ENCODE results near the gene USP32. TPM values are rescaled to one million over a fixed set of nuclear protein-coding genes. Genes with fewer than 3 reads are reported as not detected.
"Not testable (repeated sequence)": the region's sequence is repeated elsewhere in the genome, so short reads cannot be mapped to it uniquely, and the experiment has no call there.

The USP32 gene
- total RNA-seq, 1 donor from 2014 or later = 91.7 TPM

DNA sequence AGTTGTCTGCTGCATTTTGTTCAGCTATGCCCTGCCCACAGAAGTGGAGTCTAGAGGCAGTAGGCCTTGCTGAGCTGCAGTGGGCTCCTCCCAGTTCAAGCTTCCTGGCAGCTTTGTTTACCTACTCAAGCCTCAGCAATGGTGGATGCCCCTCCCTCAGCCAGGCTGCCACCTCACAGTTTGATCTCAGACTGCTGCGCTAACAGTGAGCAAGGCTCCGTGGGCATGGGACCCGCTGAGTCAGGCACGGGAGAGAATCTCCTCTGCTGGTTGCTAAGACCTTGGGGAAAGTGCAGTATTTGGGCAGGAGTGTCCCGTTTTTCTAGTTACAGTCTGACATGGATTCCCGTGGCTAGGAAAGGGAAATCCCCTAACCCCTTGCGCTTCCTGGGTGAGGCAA lies 49.4 kb downstream of the USP32 start:
- not testable (repeated sequence) for FAIRE-seq; DNase-seq (ENCODE audit: low spot score in 2 of 2)

DNA sequence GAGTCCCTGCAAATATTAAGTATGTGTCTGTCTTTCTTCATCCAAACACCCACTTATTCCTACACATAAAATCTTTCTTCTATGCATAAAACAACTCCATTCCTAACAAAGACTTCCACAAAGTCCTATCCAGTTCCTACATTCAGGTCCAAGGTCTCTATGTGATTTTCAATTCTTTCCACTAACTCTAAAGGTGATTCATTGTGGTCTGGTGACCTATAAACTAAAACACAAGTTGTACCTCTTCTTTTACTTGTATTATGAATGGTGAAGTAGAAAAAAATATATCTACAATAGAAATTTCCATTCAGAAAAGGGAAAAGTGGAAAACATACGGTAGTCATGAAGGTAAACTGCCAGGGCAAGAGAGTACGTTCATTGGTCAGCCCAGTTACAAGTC lies 56.6 kb downstream of the USP32 start:
- no peak for DNase-seq (ENCODE audit: low spot score in 2 of 2)
- FAIRE-seq = no peak

DNA sequence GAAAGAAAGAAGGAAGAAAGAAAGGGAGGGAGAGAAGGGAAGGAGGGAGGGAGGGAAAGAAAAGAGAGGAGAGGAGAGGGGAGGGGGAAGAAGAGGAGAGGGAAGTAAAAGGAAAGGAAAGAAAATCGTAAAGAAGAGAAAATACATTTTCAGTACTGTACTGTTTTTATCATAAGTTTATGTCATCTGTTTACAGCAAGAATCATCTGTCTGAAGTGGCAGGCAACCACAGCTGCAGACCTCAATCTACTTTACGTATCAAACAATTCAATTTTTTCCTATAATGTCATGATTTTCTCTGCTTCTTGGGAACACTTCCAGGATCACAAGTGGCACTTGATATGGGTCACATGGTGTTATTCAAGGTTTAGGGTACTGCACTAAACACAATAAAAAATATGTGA lies 58.3 kb downstream of the USP32 start:
- no peak for DNase-seq (ENCODE audit: low spot score in 2 of 2)
- no peak for FAIRE-seq

DNA sequence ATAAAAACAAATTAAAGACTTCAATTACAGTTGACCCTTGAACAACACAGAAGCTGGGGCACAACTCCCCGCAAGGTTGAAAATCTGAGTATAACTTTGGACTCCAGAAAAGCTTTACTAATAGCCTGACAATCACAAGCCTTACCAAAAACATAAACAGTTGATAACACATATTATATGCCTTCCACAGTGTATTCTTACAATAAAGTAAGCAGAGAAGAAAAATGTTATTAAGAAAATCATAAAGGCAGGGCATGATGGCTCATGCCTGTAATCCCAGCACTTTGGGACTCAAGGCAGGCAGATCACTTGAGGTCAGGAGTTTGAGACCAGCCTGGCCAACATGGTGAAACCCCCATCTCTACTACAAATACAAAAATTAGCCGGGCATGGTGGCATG lies 58.9 kb downstream of the USP32 start:
- not testable (repeated sequence) for DNase-seq (ENCODE audit: low spot score in 2 of 2); FAIRE-seq

DNA sequence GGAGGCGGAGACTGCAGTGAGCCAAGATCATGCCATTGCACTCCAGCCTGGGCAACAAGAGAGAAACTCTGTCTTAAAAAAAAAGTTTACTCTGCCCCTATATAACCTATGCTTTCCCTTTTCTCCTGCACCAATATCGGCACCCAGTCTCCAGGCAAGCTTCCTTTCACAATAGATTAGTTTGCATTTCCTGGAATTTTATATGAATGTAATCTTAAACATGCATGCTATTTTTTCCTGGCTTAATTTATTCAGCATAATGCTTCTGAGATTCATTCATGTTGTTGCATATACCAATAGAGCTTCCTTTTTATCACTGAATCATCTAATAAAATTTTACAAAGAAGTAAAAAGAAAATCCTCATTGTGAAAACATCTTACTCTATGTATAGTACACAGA lies 59.4 kb downstream of the USP32 start:
- no peak for FAIRE-seq

DNA sequence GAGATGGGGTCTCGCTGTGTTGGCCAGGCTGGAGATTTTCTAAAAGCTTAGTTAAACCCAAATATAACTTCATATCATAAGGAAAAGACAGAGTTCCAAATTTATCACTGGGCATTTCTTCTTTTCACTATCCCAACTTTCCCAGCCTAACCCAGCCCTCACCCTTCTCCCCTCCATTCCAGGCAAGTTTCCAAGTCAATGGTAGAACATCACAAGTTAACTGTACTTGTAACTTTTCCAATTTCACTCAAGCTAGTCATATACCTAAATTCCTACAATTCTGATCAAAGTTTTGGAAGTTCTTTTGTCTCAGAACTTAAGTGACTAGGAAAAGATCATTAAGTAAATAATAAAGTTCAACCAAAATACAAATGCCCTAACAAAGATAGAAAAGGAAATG lies 61.2 kb downstream of the USP32 start:
- FAIRE-seq = no peak
- no peak for DNase-seq (ENCODE audit: low spot score in 2 of 2)

More for the DNA sequence above, 59.4 kb downstream of the USP32 start:
- no peak for DNase-seq (ENCODE audit: low spot score in 2 of 2)

DNA sequence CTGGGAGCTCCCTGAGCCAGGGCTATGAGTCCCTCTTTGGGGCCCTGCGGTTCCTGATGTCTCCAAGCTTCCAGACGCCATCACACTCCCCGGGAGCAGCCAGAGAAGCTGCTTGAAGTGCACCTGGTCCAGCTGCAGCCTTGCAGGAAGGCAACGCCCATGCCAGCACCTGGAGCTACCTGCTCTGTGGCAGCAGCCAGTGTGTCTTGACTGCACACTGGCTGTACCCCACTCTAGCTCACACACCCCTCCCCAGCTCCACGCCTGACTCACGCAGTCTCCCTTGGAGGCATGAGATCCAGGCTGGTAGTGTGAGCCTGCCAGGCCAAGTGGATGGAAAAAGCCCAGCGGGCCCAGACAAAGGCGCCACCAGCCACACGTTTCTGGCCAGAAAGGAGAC lies 63.3 kb downstream of the USP32 start:
- no peak for FAIRE-seq

DNA sequence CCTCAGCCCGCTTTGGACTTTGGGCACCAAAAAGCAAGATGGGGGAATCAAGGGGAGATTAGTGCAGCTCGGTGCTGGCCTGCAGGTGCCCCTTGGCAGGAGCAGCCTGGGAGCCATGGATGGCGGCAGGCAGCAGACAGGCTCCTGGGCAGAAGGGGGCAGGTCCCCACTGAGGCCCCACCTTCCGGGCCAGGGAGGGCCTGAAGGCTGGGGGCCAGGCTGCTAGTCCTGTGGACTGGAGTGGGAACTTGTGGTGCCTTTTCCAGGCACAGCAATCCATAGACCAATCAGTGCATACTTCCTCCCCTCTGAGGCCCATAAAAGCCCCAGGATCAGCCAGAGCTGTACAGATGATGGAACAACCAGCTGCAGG lies 64.0 kb downstream of the USP32 start:
- no peak for FAIRE-seq
- no peak for DNase-seq (ENCODE audit: low spot score in 2 of 2)

More for the DNA sequence above, 63.3 kb downstream of the USP32 start:
- DNase-seq (ENCODE audit: low spot score in 2 of 2) = no peak

DNA sequence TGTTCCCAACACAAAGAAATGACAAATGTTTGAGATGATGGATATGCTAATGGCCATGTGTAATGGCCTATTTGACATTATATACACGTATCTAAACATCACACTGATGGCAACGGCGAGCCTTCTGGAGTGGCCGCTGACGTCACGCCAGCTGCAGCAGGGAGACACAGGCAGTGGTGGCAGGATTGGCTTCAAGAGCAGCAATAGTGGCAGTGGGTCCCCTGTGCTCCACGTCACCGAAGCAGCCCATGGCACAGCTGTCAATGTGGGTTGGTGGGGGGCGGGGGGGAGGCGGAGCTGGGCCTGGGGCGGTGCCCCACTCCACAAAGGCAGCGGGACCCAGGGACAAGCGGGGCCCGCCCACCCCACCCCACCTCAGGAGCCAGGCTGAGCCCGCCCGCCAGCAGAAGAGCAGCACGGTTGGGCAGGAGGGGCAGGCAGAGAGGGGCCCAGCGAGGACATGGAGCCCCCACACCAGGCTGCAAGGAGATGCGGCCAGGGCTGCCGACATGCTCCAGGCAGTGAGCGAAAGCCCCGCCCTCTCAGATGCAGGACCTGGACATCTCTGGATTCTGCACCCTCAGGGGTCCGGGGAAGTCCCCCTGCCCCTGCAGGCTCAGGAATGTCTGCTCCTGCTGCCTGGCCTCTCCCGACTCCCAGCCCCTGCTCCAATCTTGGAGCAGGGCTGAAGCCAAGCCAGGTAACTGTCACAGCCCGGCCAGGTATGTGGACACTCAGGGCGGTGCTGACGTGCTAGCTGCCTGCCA lies 64.6 kb downstream of the USP32 start:
- peak; percentile 16 to 30 for DNase-seq (ENCODE audit: low spot score in 2 of 2)
- no peak for FAIRE-seq

DNA sequence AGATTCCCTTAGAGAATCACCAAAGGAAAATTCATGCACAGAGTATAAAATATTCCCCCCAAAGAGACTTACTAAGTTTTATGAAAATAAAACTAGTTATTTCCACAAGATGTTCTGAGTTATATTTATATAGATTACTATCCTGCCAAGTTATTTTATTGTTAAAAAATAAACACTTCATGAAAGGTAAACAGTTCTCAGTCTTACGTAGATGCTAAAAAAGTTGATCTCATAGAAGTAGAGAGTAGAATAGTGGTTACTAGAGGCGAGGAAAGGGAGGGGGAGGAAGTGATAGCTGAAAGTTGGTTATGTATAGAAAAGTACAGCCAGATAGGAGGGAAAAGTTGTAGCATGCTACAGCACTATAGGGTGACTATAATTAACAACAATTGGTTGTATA lies 65.2 kb downstream of the USP32 start:
- FAIRE-seq = no peak
- DNase-seq (ENCODE audit: low spot score in 2 of 2) = no peak

DNA sequence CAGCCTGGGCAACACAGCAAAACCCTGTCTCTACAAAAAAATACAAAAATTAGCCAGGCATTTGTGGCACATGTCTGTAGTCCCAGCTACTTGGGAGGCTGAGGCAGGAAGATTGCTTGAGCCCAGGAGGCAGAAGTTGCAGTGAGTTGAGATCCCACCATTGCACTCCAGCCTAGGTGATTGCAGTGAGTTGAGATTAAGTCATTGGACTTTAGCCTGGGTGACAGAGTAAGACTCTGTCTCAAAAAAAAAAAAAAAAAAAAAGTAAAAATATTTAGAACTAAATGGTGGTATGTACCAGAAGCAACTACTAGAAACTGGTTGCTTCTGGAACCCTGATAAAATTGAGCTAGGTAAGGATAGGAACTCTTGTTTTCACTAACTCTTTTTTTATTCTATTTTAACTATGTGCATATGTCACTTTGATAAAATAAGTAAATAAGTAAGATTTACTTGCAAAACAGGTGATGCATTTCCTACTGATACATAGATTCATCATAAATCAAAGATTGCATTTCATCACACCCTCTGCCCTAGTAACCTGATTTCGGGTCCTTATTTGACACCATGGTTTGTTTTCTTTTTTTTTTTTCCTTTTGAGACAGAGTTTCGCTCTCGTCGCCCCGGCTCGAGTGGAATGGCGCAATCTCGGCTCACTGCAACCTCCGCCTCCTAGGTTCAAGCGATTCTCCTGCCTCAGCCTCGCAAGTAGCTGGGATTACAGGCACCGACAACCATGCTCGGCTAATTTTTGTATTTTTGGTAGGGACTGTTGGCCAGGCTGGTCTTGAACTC lies 66.0 kb downstream of the USP32 start:
- DNase-seq (ENCODE audit: low spot score in 2 of 2) = no peak
- FAIRE-seq = no peak

DNA sequence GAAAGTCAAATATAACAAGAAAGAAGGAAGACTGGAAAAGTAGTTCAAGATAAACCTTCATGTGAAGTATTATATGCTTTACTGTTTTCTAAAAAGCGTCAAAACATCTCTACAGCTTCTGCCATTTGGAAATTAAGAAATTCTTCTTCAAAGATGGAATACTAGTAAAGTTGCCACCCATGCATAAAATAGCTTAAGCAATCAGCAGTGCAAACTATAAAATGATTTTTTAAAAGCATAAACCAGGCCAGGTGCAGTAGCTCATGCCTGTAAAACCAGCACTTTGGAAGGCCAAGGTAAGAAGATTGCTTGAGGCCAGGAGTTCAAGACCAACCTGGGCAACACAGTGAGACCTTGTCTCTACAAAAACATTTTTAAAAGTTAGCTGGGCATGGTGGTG lies 68.2 kb downstream of the USP32 start:
- DNase-seq (ENCODE audit: low spot score in 2 of 2) (no peak), FAIRE-seq (no peak)

DNA sequence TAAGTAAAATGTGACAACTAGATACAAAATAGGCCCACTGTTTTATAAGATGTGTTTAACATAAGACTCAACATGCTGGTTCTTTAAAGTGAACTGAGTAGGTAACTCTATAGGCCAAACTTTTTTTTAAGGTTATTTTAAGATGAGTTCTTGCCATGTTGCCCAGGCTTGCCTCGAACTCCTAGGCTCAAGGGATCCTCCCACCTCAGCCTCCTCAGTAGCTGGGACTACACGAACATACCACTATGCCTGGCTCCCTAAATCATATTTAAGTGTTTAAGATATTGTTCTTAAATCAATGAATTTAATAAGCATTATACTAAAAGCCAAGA lies 69.9 kb downstream of the USP32 start:
- DNase-seq (ENCODE audit: low spot score in 2 of 2) (no peak), FAIRE-seq (no peak)

DNA sequence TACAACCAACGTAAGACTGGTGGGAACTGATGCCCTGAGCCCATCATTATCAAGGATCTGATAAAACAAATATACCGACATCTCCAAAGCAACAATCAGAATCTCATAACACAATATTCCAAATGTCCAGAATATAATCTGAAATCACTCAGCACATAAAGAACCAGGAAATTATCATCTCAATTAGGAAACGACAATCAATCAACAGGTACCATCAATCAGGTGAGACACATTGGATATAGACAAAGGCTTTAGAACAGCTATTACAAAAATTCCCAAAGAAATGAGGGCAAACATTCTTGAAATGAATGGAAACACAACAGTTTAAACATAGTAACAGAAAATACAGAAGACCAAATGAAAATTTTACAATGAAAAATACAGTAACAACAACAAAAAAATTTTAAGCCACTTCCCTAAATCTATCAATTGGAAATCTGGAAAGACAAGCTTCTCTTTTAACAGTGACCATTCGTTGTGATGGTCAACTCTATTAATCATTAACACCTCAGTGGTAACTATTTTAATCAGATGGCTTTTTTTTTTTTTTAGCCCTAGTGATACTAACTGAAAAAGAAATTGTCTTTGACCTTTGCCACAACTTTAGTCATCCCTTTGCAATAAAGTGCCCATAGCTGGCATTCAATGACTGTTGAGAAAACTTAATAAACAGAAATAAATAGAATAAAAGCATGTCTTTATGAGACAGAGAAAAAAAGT lies 70.4 kb downstream of the USP32 start:
- no peak for DNase-seq (ENCODE audit: low spot score in 2 of 2)
- FAIRE-seq = no peak

DNA sequence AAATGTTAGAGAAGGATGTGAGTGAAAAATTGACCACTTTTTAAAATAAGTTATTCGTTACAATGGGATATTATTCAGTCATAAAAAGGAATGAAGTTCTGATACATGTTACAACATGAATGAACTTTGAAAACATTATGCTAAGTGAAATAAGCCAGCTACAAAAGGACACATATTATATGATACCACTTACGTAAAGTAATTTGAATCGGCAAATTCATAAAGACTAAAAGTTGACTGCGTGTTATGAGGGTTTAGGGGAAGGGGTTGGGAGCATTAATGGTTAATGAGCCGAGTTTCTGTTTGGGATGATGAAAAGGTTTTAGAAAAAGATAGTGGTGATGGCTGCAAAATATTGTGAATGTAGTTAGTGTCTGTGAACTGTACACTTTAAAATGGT lies 73.1 kb downstream of the USP32 start:
- no peak for FAIRE-seq
- DNase-seq (ENCODE audit: low spot score in 2 of 2) = no peak

DNA sequence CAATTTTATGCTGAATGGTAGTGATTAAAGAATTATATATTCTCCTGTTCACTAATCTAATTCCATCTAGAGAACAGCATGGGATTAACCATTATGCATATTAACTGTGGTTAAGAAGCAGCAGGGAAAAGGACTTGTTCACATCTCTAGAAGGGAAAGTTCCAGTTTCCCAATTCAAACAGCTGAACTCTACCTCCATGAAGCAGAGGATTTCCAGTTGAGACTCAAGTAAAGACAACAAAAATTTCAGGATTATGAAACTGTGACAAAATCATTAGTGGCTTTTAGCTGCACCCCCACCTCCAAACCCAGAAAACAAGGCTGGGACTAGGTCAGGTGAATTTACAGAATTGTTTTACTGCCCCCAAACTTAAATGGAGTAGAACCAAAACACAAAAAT lies 73.6 kb downstream of the USP32 start:
- FAIRE-seq = no peak
- DNase-seq (ENCODE audit: low spot score in 2 of 2) = no peak

DNA sequence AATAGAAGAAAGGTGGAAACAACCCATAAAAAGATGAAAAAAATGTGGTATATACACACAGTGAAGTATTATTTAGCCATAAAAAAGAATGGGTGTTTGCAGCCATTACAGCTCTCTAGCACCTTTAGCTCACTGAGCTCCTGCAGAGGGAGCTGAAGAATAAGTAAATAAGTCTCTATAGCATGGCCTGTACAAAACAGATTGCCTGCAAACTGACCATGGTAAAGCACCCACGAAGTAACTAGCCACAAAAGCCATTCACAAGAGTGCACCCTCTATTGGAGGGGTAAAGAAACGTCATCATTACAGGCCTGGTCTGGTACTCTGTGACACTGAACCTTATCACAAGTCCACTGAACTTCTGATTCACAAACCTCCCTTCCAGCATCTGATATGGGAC lies 76.3 kb downstream of the USP32 start:
- FAIRE-seq = no peak
- no peak for DNase-seq (ENCODE audit: low spot score in 2 of 2)

DNA sequence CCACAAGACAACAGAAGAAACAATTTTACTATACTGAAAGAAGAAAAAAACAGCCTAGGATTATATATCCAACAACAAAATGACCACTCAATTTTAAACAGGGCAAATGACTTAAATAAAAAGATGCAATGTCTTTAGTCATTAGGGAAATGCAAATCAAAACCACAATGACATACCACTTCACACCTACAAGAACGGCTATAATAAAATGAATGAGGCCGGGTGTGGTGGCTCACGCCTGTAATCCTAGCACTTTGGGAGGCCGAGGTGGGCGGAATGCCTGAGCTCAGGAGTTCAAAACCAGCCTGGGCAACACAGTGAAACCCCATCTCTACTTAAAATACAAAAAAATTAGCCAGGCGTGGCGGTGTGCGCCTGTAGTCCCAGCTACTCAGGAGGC lies 77.0 kb downstream of the USP32 start:
- FAIRE-seq; DNase-seq (ENCODE audit: low spot score in 2 of 2): not testable (repeated sequence)

DNA sequence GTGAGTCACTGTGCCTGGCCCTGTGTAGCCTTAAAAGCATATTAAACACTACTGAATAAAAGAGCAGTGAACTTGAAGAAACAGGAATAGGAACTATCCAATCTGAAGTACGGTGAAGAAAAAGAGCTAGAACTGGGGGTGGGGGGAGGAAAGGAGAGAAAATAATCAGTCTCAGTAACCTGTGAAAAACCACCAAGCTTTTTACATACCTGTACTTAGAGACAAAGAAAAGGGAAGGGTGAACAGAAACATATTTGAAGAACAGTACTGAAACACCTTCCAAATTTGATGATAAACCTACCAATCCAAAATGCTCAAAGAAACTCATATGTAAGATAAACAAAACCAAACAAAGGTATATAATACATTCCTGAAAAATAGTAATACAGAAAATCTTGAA lies 77.5 kb downstream of the USP32 start:
- DNase-seq (ENCODE audit: low spot score in 2 of 2) = no peak
- FAIRE-seq = no peak

DNA sequence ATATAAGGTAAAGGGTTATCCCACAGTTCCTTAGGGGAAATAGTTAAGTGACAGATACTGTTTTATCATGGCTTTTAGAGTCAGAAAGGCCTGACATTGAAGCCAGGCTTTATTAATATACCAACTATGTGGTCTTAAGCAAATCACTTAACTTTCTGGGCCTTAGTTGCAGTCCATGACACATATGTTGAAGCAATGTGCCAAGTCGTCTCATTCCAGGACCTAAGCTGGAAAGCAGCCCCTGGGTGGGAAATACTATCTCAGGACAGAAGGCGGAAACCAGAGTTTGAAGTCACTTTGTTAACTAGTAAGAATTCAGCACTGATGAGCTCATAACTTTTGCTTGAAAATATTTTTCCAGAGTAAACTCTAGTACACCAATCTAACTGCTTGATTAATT lies 80.0 kb downstream of the USP32 start:
- FAIRE-seq (no peak), DNase-seq (ENCODE audit: low spot score in 2 of 2) (no peak)

DNA sequence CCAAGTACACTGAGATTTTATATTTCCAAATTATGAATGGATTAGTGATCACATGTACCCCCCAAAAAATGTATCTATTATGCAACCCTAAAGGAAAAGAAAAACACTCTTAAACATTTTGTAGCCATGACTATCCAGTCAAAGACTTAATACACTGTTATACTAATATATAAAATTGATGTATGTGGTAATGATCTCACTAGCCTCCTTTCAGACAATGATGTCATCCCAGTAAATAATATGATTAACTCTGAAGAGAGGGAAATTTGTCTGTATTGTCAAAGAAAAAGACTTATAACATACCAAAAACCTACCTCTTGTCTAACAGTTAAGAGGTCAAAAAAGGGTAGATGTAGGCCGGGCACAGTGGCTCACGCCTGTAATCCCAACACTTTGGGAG lies 80.7 kb downstream of the USP32 start:
- no peak for FAIRE-seq

More for the DNA sequence above, 80.7 kb downstream of the USP32 start:
- DNase-seq (ENCODE audit: low spot score in 2 of 2) = no peak
